ENCODE data around the gene LEFTY1. TPM values are rescaled to one million over a fixed set of nuclear protein-coding genes. Genes with fewer than 3 reads are reported as not detected.

Gene LEFTY1
- total and polyA plus RNA-seq, 2 donors (not counting 1 experiment from before 2014, with no cell fraction given), result 0.07 TPM; not detected in 1

DNA sequence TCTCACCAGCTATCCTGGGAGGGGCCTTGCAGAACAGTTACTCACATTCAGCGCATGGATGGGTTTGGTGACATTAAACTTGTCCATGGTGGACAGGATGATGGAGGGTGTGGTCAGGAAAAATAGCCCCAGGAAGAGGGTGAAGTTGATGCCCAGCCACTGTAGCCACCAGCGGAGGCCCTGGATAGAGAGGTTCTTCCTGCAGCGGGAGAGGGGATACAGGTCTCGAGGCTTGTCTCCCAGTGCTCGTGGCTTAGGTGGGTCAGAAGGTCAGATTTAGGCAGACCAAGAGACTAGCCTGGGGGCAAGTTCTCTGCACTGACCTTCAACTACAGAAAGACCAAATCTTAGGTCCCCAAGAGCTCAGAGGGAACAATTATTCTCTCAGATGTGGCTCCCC is 29.8 kb downstream of the LEFTY1 start:
- CTCF ChIA-PET, result interaction anchor here (0.7 to 1.1 kb wide), 3 partner anchors 26 to 385 kb away, joined by 3 to 5 read pairs (median 4); no protein-coding TSS in a partner anchor
- intact Hi-C loops (cut with micrococcal nuclease), result no loop called here
- no peak overlapping the region for H3K9ac ChIP-seq (ENCODE audit: low read length)

DNA sequence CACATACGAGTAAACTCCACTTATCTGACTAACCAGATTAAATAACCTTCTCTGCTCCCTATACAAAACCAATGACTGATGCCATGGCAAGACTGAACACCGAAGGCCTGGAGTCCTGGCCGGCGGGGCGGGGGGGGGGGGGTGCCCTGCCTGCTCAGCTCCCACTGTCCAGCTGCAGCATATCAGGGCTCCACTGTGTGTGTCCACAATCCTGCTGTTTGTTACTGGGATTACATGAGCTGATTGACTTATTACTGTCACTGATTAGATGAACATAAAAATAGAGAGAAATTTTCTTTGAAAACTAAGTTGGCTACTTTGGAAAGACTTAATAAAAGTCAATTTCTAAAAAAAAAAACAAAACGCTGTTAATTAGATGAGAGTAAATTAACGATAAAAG is 31.7 kb downstream of the LEFTY1 start:
- TF ChIP-seq, protein P1, sequence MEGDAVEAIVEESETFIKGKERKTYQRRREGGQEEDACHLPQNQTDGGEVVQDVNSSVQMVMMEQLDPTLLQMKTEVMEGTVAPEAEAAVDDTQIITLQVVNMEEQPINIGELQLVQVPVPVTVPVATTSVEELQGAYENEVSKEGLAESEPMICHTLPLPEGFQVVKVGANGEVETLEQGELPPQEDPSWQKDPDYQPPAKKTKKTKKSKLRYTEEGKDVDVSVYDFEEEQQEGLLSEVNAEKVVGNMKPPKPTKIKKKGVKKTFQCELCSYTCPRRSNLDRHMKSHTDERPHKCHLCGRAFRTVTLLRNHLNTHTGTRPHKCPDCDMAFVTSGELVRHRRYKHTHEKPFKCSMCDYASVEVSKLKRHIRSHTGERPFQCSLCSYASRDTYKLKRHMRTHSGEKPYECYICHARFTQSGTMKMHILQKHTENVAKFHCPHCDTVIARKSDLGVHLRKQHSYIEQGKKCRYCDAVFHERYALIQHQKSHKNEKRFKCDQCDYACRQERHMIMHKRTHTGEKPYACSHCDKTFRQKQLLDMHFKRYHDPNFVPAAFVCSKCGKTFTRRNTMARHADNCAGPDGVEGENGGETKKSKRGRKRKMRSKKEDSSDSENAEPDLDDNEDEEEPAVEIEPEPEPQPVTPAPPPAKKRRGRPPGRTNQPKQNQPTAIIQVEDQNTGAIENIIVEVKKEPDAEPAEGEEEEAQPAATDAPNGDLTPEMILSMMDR (IDR thresholded peaks at IDR 0.05), result no peak
- no peak for TF ChIP-seq EZH2 (IDR thresholded peaks at IDR 0.05; ENCODE audit: borderline replicate concordance, insufficient read depth, low read depth, low read length, poor library complexity, severe bottlenecking)
- H3K4me1 Mint-ChIP-seq, result peaks cover 18% of the 10 kb centered on the region
- peaks cover 3% of the 10 kb centered on the region for H3K79me2 ChIP-seq (ENCODE audit: control insufficient read depth, insufficient read depth, low read length)
- WGBS (ENCODE audit: insufficient coverage), result 94% methylated on average over 3 of the region's 7 CpGs
- H3K4me3 ChIP-seq (ENCODE audit: control extremely low read depth in 1 of 5, extremely low read depth in 1 of 5, insufficient read depth in 1 of 5, low read depth in 2 of 5, low read length in 4 of 5), result no peak overlapping the region
- H3K9ac ChIP-seq (ENCODE audit: low read length), result no peak overlapping the region
- peaks cover 15 to 23% of the 10 kb centered on the region in 2 donors for H3K4me1 ChIP-seq (ENCODE audit: control insufficient read depth in 2 of 2, insufficient read depth in 2 of 2, low read length in 2 of 2)
- H3K27me3 ChIP-seq (replicated peaks in 1 of 4; ENCODE audit: control extremely low read depth in 1 of 4, control insufficient read depth in 3 of 4, insufficient read depth in 4 of 4, low read length in 3 of 4), result no peaks in the 10 kb centered on the region
- intact Hi-C loops (cut with micrococcal nuclease), result no loop called here
- no peaks in the 10 kb centered on the region for H3K9me3 Mint-ChIP-seq (ENCODE audit: insufficient read depth)
- H3K27me3 Mint-ChIP-seq, result no peaks in the 10 kb centered on the region
- peaks cover 5% of the 10 kb centered on the region for H4K20me1 ChIP-seq (ENCODE audit: control insufficient read depth, insufficient read depth, low read length, poor library complexity, severe bottlenecking)
- H3K36me3 ChIP-seq (replicated peaks in 1 of 2; ENCODE audit: control extremely low read depth in 1 of 2, control insufficient read depth in 1 of 2, extremely low read depth in 1 of 2, insufficient read depth in 2 of 2, low read length in 1 of 2), result peaks cover 11 to 83% of the 10 kb centered on the region in 2 experiments
- ChIA-PET POLR2A (interaction anchor here (0.7 to 1.3 kb wide), 2 partner anchors 52 to 67 kb away, joined by 3 read pairs; partner anchors contain the start of gene PYCR2), CTCF (interaction anchor here (0.6 to 1.6 kb wide), 3 partner anchors 10 to 251 kb away, joined by 3 to 4 read pairs (median 4); no protein-coding TSS in a partner anchor)
- no peak overlapping the region for H3K4me3 Mint-ChIP-seq
- DNase-seq (no peak), ATAC-seq (ENCODE audit: low read depth) (no peak)
- no peaks in the 10 kb centered on the region for H3K9me3 ChIP-seq (ENCODE audit: control extremely low read depth in 1 of 3, control insufficient read depth in 2 of 3, insufficient read depth in 1 of 3, low read length in 2 of 3)
- no peak overlapping the region for H3K4me2 ChIP-seq (replicated peaks; ENCODE audit: low read depth, low read length, poor library complexity, severe bottlenecking)
- no peak overlapping the region for H3K27ac ChIP-seq (ENCODE audit: low read length in 2 of 2)
- no peak overlapping the region for H2AFZ ChIP-seq (ENCODE audit: insufficient read depth, low read depth, low read length, poor library complexity, severe bottlenecking)
- H3K27ac Mint-ChIP-seq, result peak overlapping the region; percentile 15

More for the DNA sequence above, 29.8 kb downstream of the LEFTY1 start:
- H2AFZ ChIP-seq (ENCODE audit: insufficient read depth, low read depth, low read length, poor library complexity, severe bottlenecking), result no peak overlapping the region
- ATAC-seq (ENCODE audit: low read depth) (no peak), DNase-seq (no peak)
- H3K4me3 ChIP-seq (ENCODE audit: control extremely low read depth in 1 of 5, extremely low read depth in 1 of 5, insufficient read depth in 1 of 5, low read depth in 2 of 5, low read length in 4 of 5), result no peak overlapping the region
- Mint-ChIP-seq H3K4me1 (peaks cover 11% of the 10 kb centered on the region), H3K27me3 (no peaks in the 10 kb centered on the region), H3K9me3 (ENCODE audit: insufficient read depth) (no peaks in the 10 kb centered on the region), H3K27ac (no peak overlapping the region), H3K4me3 (no peak overlapping the region)
- no peaks in the 10 kb centered on the region for H3K9me3 ChIP-seq (ENCODE audit: control extremely low read depth in 1 of 3, control insufficient read depth in 2 of 3, insufficient read depth in 1 of 3, low read length in 2 of 3)
- H3K27me3 ChIP-seq (replicated peaks in 1 of 4; ENCODE audit: control extremely low read depth in 1 of 4, control insufficient read depth in 3 of 4, insufficient read depth in 4 of 4, low read length in 3 of 4), result no peaks in the 10 kb centered on the region
- peaks cover 7 to 10% of the 10 kb centered on the region in 2 donors for H3K4me1 ChIP-seq (ENCODE audit: control insufficient read depth in 2 of 2, insufficient read depth in 2 of 2, low read length in 2 of 2)
- H4K20me1 ChIP-seq (ENCODE audit: control insufficient read depth, insufficient read depth, low read length, poor library complexity, severe bottlenecking), result peaks cover 6% of the 10 kb centered on the region
- peaks cover 3% of the 10 kb centered on the region for H3K79me2 ChIP-seq (ENCODE audit: control insufficient read depth, insufficient read depth, low read length)
- POLR2A ChIA-PET, result interaction anchor here (0.6 kb wide), 1 partner anchor 65 kb away, joined by 4 read pairs; the partner anchor contains the start of gene PYCR2
- TF ChIP-seq EZH2 (IDR thresholded peaks at IDR 0.05; ENCODE audit: borderline replicate concordance, insufficient read depth, low read depth, low read length, poor library complexity, severe bottlenecking), result no peak
- TF ChIP-seq, protein P1 (IDR thresholded peaks at IDR 0.05), result no peak
- no peak overlapping the region for H3K27ac ChIP-seq (ENCODE audit: low read length in 2 of 2)
- 100% methylated on average over 5 of the region's 5 CpGs for WGBS (ENCODE audit: insufficient coverage)
- peaks cover 8 to 80% of the 10 kb centered on the region in 2 experiments for H3K36me3 ChIP-seq (replicated peaks in 1 of 2; ENCODE audit: control extremely low read depth in 1 of 2, control insufficient read depth in 1 of 2, extremely low read depth in 1 of 2, insufficient read depth in 2 of 2, low read length in 1 of 2)
- no peak overlapping the region for H3K4me2 ChIP-seq (replicated peaks; ENCODE audit: low read depth, low read length, poor library complexity, severe bottlenecking)
